T-helper 2 cell treated with Interferon-gamma antibody and Interleukin-4, amounts not matched to agents 5 μg/mL and 100 μg/mL, for 36 hours (primary cell): ENCODE results near the gene NFYC.

Experiments
- DNase-seq: peaks from one replicate; pipeline ENCODE4 v3.0.0; 2021; ENCODE audit warnings: low spot score
- H3K27ac Mint-ChIP-seq: one replicate; pipeline ENCODE4 v1.8.0; 2021; ENCODE audit warnings: mild to moderate bottlenecking, mixed read lengths
- H3K27me3 Mint-ChIP-seq: one replicate; pipeline ENCODE4 v1.8.0; 2021; ENCODE audit warnings: low read depth, mixed read lengths
- H3K36me3 Mint-ChIP-seq: one replicate; pipeline ENCODE4 v1.8.0; 2021; ENCODE audit warnings: low read depth, mixed read lengths
- H3K4me1 Mint-ChIP-seq: one replicate; pipeline ENCODE4 v1.8.0; 2021; ENCODE audit warnings: low read depth, mixed read lengths
- H3K4me3 Mint-ChIP-seq: one replicate; pipeline ENCODE4 v1.8.0; 2022; ENCODE audit warnings: mild to moderate bottlenecking, moderate library complexity, mixed read lengths
- H3K9me3 Mint-ChIP-seq: one replicate; pipeline ENCODE4 v1.8.0; 2021; ENCODE audit warnings: mixed read lengths

The NFYC gene

GRCh38 chr1:40691538-40692428 lies at the start of gene NFYC:
NFYC (plus strand) TSS chr1:40691704; CDS start chr1:40738844, 47,140 bp downstream.
- Mint-ChIP-seq H3K27ac (peak within 1 kb of the TSS; percentile 96), H3K27me3 (no peaks in the 10 kb centered on the region), H3K4me3 (peak within 1 kb of the TSS; percentile 93), H3K9me3 (no peaks in the 10 kb centered on the region), H3K4me1 (peaks cover 46% of the 10 kb centered on the region), H3K36me3 (peaks cover 29% of the 10 kb centered on the region)
- DNase-seq, result peak; percentile 96

GRCh38 chr1:40645118-40645680 lies 46.3 kb upstream of the NFYC start:
- Mint-ChIP-seq H3K4me1 (no peaks in the 10 kb centered on the region), H3K27me3 (peaks cover under 1% of the 10 kb centered on the region), H3K9me3 (no peaks in the 10 kb centered on the region), H3K4me3 (no peak overlapping the region), H3K36me3 (no peaks in the 10 kb centered on the region), H3K27ac (no peak overlapping the region)
- DNase-seq, result no peak

- H3K4me1 Mint-ChIP-seq, result no peaks in the 10 kb centered on the region
- no peaks in the 10 kb centered on the region for H3K9me3 Mint-ChIP-seq
- no peaks in the 10 kb centered on the region for H3K36me3 Mint-ChIP-seq
- H3K27me3 Mint-ChIP-seq, result no peaks in the 10 kb centered on the region
- H3K27ac Mint-ChIP-seq, result no peak overlapping the region
- no peak overlapping the region for H3K4me3 Mint-ChIP-seq
- no peak for DNase-seq
These were observed 45.2 kb upstream of the NFYC start for GRCh38 chr1:40646315-40646714.

GRCh38 chr1:40648200-40648599 lies 43.3 kb upstream of the NFYC start:
- Mint-ChIP-seq H3K9me3 (no peaks in the 10 kb centered on the region), H3K27me3 (no peaks in the 10 kb centered on the region), H3K27ac (no peak overlapping the region), H3K4me3 (no peak overlapping the region), H3K4me1 (no peaks in the 10 kb centered on the region), H3K36me3 (no peaks in the 10 kb centered on the region)
- no peak for DNase-seq

- Mint-ChIP-seq H3K4me1 (no peaks in the 10 kb centered on the region), H3K36me3 (no peaks in the 10 kb centered on the region), H3K9me3 (no peaks in the 10 kb centered on the region), H3K27me3 (no peaks in the 10 kb centered on the region), H3K27ac (no peak overlapping the region), H3K4me3 (no peak overlapping the region)
- no peak for DNase-seq
These were observed 42.4 kb upstream of the NFYC start for GRCh38 chr1:40648928-40649591.

DNA sequence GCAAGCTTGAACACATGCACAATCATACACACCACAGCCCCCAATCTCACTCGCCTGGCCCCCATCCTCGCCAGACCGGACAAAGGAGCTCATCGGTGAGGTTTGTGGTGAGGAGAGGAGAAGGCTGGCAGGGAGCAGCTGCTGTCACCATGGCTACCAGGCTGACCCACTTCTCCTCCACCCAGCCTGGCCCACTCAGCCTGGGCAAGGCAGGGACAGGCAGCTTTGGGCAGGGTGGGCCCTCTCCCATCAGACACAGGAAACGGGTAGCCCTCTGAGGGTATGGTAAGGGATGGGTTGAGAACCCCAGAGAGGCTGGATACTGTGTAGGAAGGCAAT lies 41.9 kb upstream of the NFYC start:
- no peak for DNase-seq
- Mint-ChIP-seq H3K27me3 (no peaks in the 10 kb centered on the region), H3K36me3 (no peaks in the 10 kb centered on the region), H3K27ac (no peak overlapping the region), H3K9me3 (no peaks in the 10 kb centered on the region), H3K4me3 (no peak overlapping the region), H3K4me1 (no peaks in the 10 kb centered on the region)

DNA sequence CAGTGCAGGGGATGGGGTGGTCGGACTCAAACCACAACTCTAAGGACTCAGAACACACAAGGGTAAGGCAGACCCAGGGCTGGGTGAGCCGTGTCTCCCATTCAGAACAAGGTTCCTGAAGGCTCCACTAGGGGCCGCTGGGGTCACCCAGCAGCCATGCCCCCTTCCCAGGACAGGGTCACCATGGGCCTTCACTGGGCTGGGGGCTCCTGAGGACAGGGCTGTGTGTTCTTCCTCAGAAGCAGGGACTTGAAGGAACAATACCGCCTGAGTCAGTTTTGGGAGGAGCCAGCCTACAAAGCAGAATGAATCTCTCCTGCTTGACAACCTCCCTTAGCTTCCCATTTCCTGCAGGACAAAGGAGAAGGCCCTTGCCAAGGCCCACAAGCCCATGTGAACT lies 41.4 kb upstream of the NFYC start:
- H3K9me3 Mint-ChIP-seq, result no peaks in the 10 kb centered on the region

GRCh38 chr1:40651138-40651857 lies 40.2 kb upstream of the NFYC start:
- H3K27ac Mint-ChIP-seq, result no peak overlapping the region
- H3K4me3 Mint-ChIP-seq, result no peak overlapping the region
- H3K27me3 Mint-ChIP-seq, result no peaks in the 10 kb centered on the region
- H3K36me3 Mint-ChIP-seq, result no peaks in the 10 kb centered on the region
- no peak for DNase-seq
- H3K9me3 Mint-ChIP-seq, result no peaks in the 10 kb centered on the region
- H3K4me1 Mint-ChIP-seq, result no peaks in the 10 kb centered on the region

More for the DNA sequence above, 41.4 kb upstream of the NFYC start:
- Mint-ChIP-seq H3K4me3 (no peak overlapping the region), H3K27ac (no peak overlapping the region), H3K4me1 (no peaks in the 10 kb centered on the region), H3K36me3 (no peaks in the 10 kb centered on the region), H3K27me3 (no peaks in the 10 kb centered on the region)
- no peak for DNase-seq

DNA sequence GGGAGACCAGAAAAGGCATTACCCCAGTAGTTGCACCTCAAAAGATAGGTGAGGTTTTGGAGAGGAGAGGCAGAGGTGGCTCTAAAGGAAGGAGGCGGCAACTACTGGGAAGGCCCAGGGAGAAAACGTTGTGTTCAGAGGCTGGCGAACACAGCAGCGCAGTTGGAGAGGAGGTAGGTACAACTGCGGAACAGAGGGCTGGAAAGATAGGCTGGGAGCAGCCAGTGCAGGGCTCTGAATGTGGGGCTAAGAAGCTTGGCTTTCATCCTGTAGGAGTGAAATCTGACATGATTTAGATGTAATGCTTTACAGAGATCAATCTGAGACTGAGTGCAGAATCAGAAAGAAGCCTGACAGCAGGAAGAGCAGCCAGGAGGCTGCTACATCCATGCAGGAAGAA lies 39.0 kb upstream of the NFYC start:
- H3K36me3 Mint-ChIP-seq, result no peaks in the 10 kb centered on the region
- H3K4me3 Mint-ChIP-seq, result no peak overlapping the region
- no peak for DNase-seq
- no peaks in the 10 kb centered on the region for H3K9me3 Mint-ChIP-seq
- H3K27ac Mint-ChIP-seq, result no peak overlapping the region
- no peaks in the 10 kb centered on the region for H3K4me1 Mint-ChIP-seq
- no peaks in the 10 kb centered on the region for H3K27me3 Mint-ChIP-seq

- no peak overlapping the region for H3K4me3 Mint-ChIP-seq
- H3K27ac Mint-ChIP-seq, result no peak overlapping the region
- no peak for DNase-seq
- H3K9me3 Mint-ChIP-seq, result no peaks in the 10 kb centered on the region
- no peaks in the 10 kb centered on the region for H3K4me1 Mint-ChIP-seq
- no peaks in the 10 kb centered on the region for H3K27me3 Mint-ChIP-seq
- H3K36me3 Mint-ChIP-seq, result no peaks in the 10 kb centered on the region
These were observed 38.5 kb upstream of the NFYC start for GRCh38 chr1:40652979-40653378.

DNA sequence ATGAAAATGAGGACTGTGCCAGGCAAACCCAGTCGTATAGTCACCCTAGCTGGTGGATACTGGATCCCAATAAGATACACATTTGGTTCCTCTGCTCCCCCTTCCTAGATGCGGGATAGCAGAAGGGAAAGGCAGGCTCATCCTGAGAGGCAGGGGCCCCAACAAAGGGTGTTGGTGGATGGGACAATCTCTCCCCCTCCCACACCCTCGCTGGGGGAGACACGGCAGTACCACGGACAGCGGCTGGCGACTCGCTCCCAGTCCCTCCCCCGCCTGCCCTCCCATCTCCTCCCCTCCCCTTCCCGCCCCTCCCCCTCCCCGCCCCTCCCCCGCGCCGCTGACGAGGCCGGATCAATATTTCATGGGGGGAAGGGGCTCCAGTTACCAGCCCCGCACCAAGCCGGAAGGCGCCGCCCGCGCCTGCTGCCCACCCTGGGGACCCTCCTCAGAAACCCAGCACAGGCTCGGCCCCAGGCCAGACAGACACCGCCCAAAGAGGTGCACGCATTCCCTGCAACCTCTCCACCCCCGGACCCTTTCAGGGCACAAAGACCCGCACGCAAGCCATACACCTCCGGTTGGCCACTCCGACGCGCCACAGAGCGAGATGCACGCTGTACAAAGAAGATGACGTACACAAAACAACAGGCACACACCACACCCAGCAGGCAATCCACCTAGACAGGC lies 37.5 kb upstream of the NFYC start:
- Mint-ChIP-seq H3K9me3 (no peaks in the 10 kb centered on the region), H3K4me1 (no peaks in the 10 kb centered on the region), H3K27me3 (no peaks in the 10 kb centered on the region), H3K4me3 (no peak overlapping the region), H3K27ac (no peak overlapping the region), H3K36me3 (no peaks in the 10 kb centered on the region)
- DNase-seq, result no peak

DNA sequence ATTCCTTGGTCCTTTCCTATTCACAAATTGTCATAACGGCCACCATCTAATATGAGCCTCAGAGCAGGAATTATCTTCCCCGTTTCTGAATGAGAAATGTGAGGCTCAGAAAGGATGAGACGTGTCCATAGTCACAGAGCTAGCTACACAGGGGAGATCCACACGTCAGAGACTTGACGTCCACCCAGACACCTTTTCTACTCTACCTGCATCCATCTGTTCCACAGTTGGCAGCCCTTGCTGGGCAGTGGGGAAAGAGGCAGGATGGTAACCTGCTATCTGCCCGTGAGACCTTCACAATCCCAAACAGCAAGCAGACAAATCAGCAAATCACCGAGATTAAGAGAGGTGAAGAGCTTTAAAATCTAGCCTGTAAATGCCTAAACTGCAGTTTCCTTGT lies 34.5 kb upstream of the NFYC start:
- Mint-ChIP-seq H3K27me3 (no peaks in the 10 kb centered on the region), H3K9me3 (no peaks in the 10 kb centered on the region), H3K27ac (no peak overlapping the region), H3K4me3 (no peak overlapping the region), H3K4me1 (no peaks in the 10 kb centered on the region), H3K36me3 (no peaks in the 10 kb centered on the region)
- DNase-seq, result no peak

- no peak for DNase-seq
- Mint-ChIP-seq H3K27ac (no peak overlapping the region), H3K27me3 (no peaks in the 10 kb centered on the region), H3K9me3 (no peaks in the 10 kb centered on the region), H3K36me3 (no peaks in the 10 kb centered on the region), H3K4me3 (no peak overlapping the region), H3K4me1 (peaks cover 5% of the 10 kb centered on the region)
These were observed 32.5 kb upstream of the NFYC start for GRCh38 chr1:40658751-40659648.
